ENCODE results near the gene PCTP.

Gene PCTP

GRCh38 chr17:55735731-55736405 lies 15.0 kb upstream of the PCTP start:
- Mint-ChIP-seq H3K27ac (no peak overlapping the region), H3K4me1 (ENCODE audit: low read depth) (peaks cover 10% of the 10 kb centered on the region), H3K36me3 (ENCODE audit: low read depth) (no peaks in the 10 kb centered on the region), H3K9me3 (no peaks in the 10 kb centered on the region), H3K4me3 (no peak overlapping the region), H3K27me3 (ENCODE audit: low read depth) (peaks cover 10% of the 10 kb centered on the region)

GRCh38 chr17:55737976-55738501 lies 12.8 kb upstream of the PCTP start:
- peaks cover 7% of the 10 kb centered on the region for H3K27me3 Mint-ChIP-seq (ENCODE audit: low read depth)
- H3K9me3 Mint-ChIP-seq: no peaks in the 10 kb centered on the region
- no peak overlapping the region for H3K4me3 Mint-ChIP-seq
- no peaks in the 10 kb centered on the region for H3K36me3 Mint-ChIP-seq (ENCODE audit: low read depth)
- H3K4me1 Mint-ChIP-seq (ENCODE audit: low read depth): peaks cover 10% of the 10 kb centered on the region
- no peak overlapping the region for H3K27ac Mint-ChIP-seq

DNA sequence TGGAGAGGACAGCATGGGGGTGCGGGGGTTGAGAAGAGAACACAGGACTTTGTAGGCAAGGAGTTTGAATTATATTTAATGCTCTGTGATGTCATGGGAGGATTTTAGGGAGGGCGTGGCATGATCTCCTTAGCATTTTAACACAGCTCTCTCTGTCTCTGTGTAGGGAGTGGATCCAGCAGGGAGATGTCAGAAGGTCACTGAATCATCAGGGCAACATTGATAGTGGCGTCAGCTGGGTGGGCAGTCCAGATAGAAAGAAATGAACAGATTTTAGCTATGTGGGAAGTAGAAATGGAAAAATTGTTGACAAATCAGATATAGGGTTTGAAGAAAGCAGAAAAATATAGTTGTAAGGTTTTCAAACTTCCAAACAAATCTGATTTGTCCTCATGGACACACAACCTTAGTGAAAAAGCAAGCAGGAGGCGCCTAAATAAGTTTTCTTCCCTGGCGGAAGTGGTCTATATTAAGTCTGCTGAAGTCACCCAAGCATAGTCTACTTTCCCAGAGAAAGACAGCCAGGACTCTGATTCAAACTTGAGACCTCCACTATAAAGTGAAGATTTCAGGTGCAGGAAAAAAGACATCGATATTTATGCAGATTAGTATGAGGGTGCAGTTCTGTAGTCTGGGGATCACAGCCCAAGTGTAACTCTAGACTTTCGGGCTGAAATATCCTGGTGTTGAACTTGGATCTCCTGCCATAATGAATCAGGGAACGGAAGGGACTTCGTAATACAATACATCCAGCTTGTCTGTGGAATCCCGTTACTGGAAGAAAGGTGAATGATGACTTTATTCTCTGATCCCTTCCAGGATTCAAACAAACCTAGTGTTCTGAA lies 10.1 kb upstream of the PCTP start:
- Mint-ChIP-seq H3K27ac (no peak overlapping the region), H3K36me3 (ENCODE audit: low read depth) (no peaks in the 10 kb centered on the region), H3K4me3 (no peak overlapping the region), H3K4me1 (ENCODE audit: low read depth) (no peaks in the 10 kb centered on the region), H3K27me3 (ENCODE audit: low read depth) (peaks cover 25% of the 10 kb centered on the region), H3K9me3 (no peaks in the 10 kb centered on the region)

GRCh38 chr17:55741356-55741700 lies 9.5 kb upstream of the PCTP start:
- Mint-ChIP-seq H3K27me3 (ENCODE audit: low read depth) (peaks cover 29% of the 10 kb centered on the region), H3K4me3 (no peak overlapping the region), H3K9me3 (no peaks in the 10 kb centered on the region), H3K36me3 (ENCODE audit: low read depth) (no peaks in the 10 kb centered on the region), H3K4me1 (ENCODE audit: low read depth) (no peaks in the 10 kb centered on the region), H3K27ac (no peak overlapping the region)

DNA sequence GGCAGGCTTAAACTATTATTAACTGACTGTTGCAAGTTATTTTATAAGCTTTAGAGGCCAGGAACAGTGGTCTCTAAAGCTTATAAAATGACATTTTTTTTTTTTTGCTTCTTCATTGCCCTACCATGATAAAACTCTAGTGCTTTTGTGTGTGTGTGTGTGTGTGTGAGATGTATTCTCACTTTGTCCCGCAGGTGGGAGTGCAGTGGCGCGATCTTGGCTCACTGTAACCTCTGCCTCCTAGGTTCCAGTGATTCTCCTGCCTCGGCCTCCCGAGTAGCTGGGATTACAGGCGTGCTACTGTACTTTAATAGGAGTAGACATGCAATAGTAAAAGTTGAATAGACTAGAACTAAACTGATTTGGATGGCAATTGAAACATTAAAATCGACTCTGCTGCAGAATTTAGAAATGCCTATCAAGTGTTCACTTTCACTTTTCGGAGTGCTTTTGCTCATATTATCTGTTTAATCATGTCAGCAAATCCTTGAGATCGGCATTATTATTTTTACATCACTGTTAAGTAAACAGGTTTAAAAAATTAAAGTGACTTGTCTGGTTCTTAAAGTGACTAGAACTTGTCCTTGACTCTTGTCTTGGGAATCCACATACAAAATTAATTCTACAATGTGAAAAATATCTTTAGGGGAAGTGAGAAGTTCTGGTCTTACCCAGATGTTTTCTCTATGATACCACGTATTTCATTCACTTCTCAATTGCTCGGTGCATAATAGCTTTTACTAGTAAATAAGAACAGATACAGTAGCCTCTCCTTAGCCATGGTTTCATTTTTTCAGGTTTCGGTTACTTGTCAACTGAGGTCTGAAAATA lies 8.4 kb upstream of the PCTP start:
- Mint-ChIP-seq H3K9me3 (no peaks in the 10 kb centered on the region), H3K4me1 (ENCODE audit: low read depth) (no peaks in the 10 kb centered on the region), H3K4me3 (no peak overlapping the region), H3K27me3 (ENCODE audit: low read depth) (peaks cover 38% of the 10 kb centered on the region), H3K27ac (no peak overlapping the region), H3K36me3 (ENCODE audit: low read depth) (no peaks in the 10 kb centered on the region)

GRCh38 chr17:55743103-55743679 lies 7.7 kb upstream of the PCTP start:
- no peaks in the 10 kb centered on the region for H3K36me3 Mint-ChIP-seq (ENCODE audit: low read depth)
- no peak overlapping the region for H3K4me3 Mint-ChIP-seq
- no peaks in the 10 kb centered on the region for H3K9me3 Mint-ChIP-seq
- no peak overlapping the region for H3K27ac Mint-ChIP-seq
- no peaks in the 10 kb centered on the region for H3K4me1 Mint-ChIP-seq (ENCODE audit: low read depth)
- H3K27me3 Mint-ChIP-seq (ENCODE audit: low read depth): peaks cover 40% of the 10 kb centered on the region

DNA sequence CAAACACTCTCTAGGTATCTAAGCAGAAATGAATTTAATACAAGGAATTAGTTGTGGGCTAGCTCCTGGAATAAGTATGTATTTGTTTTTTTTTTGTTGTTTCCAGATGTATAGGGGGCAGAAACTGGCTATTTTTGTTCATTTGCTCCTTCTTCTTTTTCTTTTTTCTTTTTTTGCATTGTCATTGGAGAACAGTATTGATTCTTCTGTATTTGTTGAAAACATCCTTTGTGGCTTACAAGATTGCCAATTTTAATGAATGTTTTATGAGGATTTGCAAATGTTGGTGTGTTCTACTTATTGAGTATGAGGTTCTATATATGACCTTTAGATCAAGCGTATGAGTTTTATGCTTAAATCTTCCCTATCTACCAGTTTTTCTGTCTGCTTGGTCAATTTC lies 5.6 kb upstream of the PCTP start:
- Mint-ChIP-seq H3K4me3 (no peak overlapping the region), H3K9me3 (no peaks in the 10 kb centered on the region), H3K36me3 (ENCODE audit: low read depth) (no peaks in the 10 kb centered on the region), H3K27ac (no peak overlapping the region), H3K27me3 (ENCODE audit: low read depth) (peaks cover 54% of the 10 kb centered on the region), H3K4me1 (ENCODE audit: low read depth) (peaks cover under 1% of the 10 kb centered on the region)

DNA sequence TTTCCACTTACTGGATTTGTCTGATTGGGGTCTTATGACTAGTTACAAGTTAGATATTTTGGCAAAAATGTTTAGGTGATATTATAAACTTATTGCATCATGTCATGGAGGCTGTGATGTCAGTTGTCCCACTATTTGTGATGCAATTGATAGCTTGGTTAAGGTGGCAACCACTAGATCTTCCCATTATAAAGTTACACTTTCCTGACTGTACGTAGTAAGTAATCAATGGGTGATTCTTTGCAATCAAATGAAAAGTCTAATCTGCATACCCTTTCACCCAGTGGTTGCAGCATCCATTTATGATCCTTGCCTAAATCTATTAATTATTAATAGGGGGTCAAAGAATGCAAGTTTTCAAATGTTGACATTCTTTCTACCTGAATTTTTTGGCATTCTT lies 4.4 kb upstream of the PCTP start:
- Mint-ChIP-seq H3K9me3 (no peaks in the 10 kb centered on the region), H3K27me3 (ENCODE audit: low read depth) (peaks cover 52% of the 10 kb centered on the region), H3K27ac (no peak overlapping the region)

DNA sequence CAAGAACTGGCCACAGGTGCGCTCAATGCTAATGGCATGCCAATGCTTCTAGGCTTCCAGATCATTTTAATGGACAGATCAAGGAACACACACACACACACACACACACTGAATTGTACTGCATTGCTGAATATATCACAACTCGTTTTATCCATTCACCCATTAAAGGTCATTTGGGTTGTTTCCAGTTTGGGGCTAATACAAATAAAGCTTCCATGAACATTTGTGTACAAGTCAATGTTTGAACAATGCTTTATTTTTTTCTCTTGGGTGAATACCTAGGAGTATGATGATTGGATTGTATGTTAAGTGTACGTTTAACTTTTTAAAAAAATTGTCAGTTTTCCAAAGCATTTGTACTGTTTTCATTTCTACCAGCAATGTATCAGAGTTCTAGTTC lies 3.6 kb upstream of the PCTP start:
- peaks cover 52% of the 10 kb centered on the region for H3K27me3 Mint-ChIP-seq (ENCODE audit: low read depth)
- H3K27ac Mint-ChIP-seq: no peak overlapping the region
- peaks cover 13% of the 10 kb centered on the region for H3K4me1 Mint-ChIP-seq (ENCODE audit: low read depth)
- H3K9me3 Mint-ChIP-seq: no peaks in the 10 kb centered on the region
- no peaks in the 10 kb centered on the region for H3K36me3 Mint-ChIP-seq (ENCODE audit: low read depth)
- H3K4me3 Mint-ChIP-seq: no peak overlapping the region

More for the DNA sequence above, 4.4 kb upstream of the PCTP start:
- no peaks in the 10 kb centered on the region for H3K36me3 Mint-ChIP-seq (ENCODE audit: low read depth)
- H3K4me1 Mint-ChIP-seq (ENCODE audit: low read depth): peaks cover 8% of the 10 kb centered on the region
- H3K4me3 Mint-ChIP-seq: no peak overlapping the region

DNA sequence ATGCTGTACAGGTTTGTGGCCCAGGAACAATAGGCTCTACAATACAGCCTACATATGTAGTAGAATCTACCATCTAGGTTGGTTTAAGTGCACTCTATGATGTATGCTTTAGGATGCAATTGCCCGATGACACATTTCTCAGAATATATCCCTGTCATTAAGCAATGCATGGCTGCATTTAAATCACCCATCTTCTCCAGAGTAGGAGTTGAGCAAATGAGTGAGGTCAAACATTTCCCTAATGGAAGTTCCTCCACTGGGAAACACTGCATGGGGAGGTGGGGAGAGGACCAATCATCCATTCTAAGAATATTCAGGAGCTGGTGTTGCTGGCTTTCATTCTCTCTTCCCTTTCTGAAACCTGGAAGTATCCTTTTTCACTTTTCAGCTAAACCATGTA lies 2.0 kb upstream of the PCTP start:
- peaks cover 15% of the 10 kb centered on the region for H3K4me1 Mint-ChIP-seq (ENCODE audit: low read depth)
- no peaks in the 10 kb centered on the region for H3K36me3 Mint-ChIP-seq (ENCODE audit: low read depth)
- H3K4me3 Mint-ChIP-seq: no peak overlapping the region
- no peak overlapping the region for H3K27ac Mint-ChIP-seq
- no peaks in the 10 kb centered on the region for H3K9me3 Mint-ChIP-seq
- H3K27me3 Mint-ChIP-seq (ENCODE audit: low read depth): peaks cover 52% of the 10 kb centered on the region

GRCh38 chr17:55749985-55750384 lies 866 bp upstream of the PCTP start:
- H3K9me3 Mint-ChIP-seq: no peaks in the 10 kb centered on the region
- H3K27ac Mint-ChIP-seq: no peak overlapping the region
- H3K36me3 Mint-ChIP-seq (ENCODE audit: low read depth): no peaks in the 10 kb centered on the region
- H3K4me3 Mint-ChIP-seq: peak overlapping the region; percentile 70
- H3K27me3 Mint-ChIP-seq (ENCODE audit: low read depth): peaks cover 42% of the 10 kb centered on the region
- H3K4me1 Mint-ChIP-seq (ENCODE audit: low read depth): peaks cover 15% of the 10 kb centered on the region

DNA sequence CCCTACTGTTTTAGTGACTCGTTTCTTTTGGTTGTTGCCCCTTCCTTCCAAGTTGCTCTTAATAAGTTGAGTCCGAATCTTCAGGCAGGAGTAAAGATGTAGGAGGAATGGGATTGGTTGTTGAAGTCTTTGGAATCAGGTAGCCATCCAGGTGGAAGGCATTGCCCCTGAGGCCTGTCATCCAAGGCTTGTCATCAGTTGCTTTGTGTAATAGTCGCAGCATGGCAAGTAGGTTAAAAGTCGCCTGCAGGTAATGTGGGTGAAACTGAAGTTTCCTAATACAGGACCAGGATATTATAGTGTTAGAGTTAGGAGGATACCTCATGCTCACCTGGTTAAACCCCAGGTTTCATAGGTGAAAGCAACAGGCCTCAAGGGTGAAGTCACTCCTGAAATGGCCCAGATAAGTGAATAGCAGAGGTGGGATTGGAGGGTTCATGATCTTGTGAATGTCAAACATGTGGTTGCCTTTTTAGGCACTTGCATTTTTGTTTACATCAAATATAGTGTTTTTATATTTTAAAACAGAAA lies 934 bp downstream of the PCTP start:
- no peaks in the 10 kb centered on the region for H3K9me3 Mint-ChIP-seq
- H3K27ac Mint-ChIP-seq: peak overlapping the region; percentile 58

DNA sequence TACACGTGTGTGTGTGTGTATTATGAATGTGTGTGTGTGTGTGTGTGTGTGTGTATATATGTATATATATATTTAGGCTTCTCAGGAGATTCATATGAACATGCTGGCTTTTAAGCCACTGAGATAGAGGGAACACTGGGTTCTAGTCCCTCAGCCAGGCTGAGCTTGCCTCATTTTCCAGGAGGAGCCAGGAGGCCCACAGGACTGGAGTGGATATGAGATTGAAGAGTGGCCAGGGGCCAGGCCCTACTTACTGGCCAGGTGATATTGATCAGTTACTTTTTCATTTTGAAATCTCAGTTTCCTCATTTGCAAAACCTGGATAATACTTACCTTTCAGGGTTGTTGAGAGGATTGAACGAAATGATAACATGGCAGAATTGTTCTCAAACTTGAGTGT lies 5.8 kb downstream of the PCTP start:
- Mint-ChIP-seq H3K36me3 (ENCODE audit: low read depth) (no peaks in the 10 kb centered on the region), H3K4me3 (no peak overlapping the region), H3K4me1 (ENCODE audit: low read depth) (peaks cover 5% of the 10 kb centered on the region), H3K9me3 (no peaks in the 10 kb centered on the region), H3K27ac (no peak overlapping the region), H3K27me3 (ENCODE audit: low read depth) (no peaks in the 10 kb centered on the region)

More for the DNA sequence above, 934 bp downstream of the PCTP start:
- peak overlapping the region; percentile 70 for H3K4me3 Mint-ChIP-seq
- H3K4me1 Mint-ChIP-seq (ENCODE audit: low read depth): peaks cover 15% of the 10 kb centered on the region
- H3K36me3 Mint-ChIP-seq (ENCODE audit: low read depth): no peaks in the 10 kb centered on the region
- H3K27me3 Mint-ChIP-seq (ENCODE audit: low read depth): peaks cover 26% of the 10 kb centered on the region

DNA sequence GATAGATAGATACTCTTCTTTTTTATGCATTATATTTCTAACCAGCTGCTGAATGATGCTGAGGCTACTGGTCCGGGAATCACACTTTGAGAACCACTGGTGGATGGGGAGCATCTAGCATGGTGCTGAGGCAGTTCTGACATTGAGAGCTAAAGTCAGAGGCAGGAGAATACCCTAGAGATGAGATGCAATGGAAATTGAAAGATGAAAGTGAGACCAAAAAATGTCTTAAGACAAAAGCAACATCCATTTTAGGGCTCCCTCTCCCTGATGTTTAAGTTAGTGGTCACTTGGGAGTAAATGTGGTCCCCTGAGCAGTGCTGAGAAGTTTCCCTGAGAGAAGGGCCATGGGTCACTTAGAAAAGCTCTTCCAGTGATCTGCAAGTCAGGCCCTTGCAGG lies 6.8 kb downstream of the PCTP start:
- H3K27me3 Mint-ChIP-seq (ENCODE audit: low read depth): no peaks in the 10 kb centered on the region
- H3K9me3 Mint-ChIP-seq: no peaks in the 10 kb centered on the region
- peaks cover 3% of the 10 kb centered on the region for H3K4me1 Mint-ChIP-seq (ENCODE audit: low read depth)
- no peak overlapping the region for H3K4me3 Mint-ChIP-seq
- H3K27ac Mint-ChIP-seq: no peak overlapping the region
- no peaks in the 10 kb centered on the region for H3K36me3 Mint-ChIP-seq (ENCODE audit: low read depth)

Measured in T-helper 1 cell treated with Interleukin-12 subunit alpha and Interleukin-12 subunit beta and Interleukin-4 antibody, amounts not matched to agents 30 μg/mL and 1 μg/mL, for 36 hours (primary cell).